Measurements from ENCODE around the gene VANGL1. TPM values are rescaled to one million over a fixed set of nuclear protein-coding genes. Genes with fewer than 3 reads are reported as not detected.

Gene VANGL1
- total and polyA plus RNA-seq, 5 experiments from 2014 or later, result 0.22 to 3.4 (median 0.23) TPM

DNA sequence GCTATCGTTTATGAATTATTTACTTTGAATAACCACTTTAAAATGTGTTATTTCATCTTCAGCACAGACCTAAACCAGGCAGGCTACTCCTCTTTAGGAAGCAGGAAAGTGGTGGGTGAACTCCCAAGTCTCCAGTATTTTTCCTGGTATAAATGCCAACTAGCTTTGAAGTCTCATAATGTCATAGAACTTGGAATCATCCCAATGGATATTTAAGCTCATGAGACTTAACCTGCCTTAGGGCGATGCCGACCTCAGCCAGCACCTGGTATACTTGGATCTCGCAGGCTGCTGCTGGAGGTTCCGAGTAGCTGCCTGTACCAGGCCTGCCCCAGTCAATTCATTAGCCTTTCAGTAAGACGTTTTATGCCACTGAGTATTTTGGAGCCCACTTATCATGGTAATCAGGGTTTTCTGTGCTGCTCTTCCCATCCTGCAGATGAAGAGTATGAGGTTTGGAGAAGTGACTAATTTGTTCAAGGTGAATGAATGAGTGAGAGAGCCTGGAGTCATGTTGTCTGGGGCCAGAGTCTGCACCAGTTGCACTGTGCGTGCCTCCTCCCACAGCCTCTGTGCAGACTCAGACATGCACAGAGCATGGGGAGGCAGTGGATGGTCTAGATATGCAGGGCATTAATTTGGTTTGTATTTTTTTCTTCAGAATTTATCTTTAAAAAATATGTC is 34.9 kb downstream of the VANGL1 start:
- Mint-ChIP-seq H3K36me3 (no peaks in the 10 kb centered on the region), H3K27ac (no peak overlapping the region), H3K4me3 (no peak overlapping the region), H3K27me3 (peaks cover 0 to 4% (median 0%) of the 10 kb centered on the region in 5 donors), H3K4me1 (peaks cover 0 to 5% (median 1%) of the 10 kb centered on the region in 4 donors), H3K9me3 (no peaks in the 10 kb centered on the region)
- POLR2A ChIA-PET, result no interaction called here
- no peak for DNase-seq
- no peak for ATAC-seq

DNA sequence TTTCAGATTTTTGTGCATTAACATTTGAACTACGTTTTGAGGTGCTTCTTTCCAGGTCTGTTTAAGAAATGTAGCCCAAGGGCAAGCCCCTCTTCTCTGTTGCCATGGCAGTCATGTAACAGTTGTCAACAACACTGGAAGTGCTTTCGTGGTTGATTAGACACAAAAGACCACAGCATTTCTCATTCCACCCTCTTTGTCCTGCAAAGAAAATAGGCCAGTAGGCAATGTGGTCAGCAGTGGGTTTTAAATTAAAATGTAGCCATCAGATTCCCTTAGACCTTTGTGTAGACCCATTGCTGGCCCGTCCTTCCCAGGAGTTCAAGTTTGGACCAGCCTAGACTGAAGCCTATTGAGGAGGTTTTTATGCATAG is 35.4 kb downstream of the VANGL1 start:
- DNase-seq, result no peak
- Mint-ChIP-seq H3K4me1 (peaks cover 0 to 5% (median 1%) of the 10 kb centered on the region in 4 donors), H3K9me3 (no peaks in the 10 kb centered on the region), H3K27ac (peak overlapping the region in 1 of 10 donors; percentile 34), H3K36me3 (no peaks in the 10 kb centered on the region), H3K4me3 (no peak overlapping the region), H3K27me3 (peaks cover 0 to 4% (median 0%) of the 10 kb centered on the region in 5 donors)
- POLR2A ChIA-PET, result no interaction called here
- ATAC-seq, result no peak

GRCh38 chr1:115677565-115677964 is 35.8 kb downstream of the VANGL1 start:
- peak overlapping the region in 1 of 10 donors; percentile 34 for H3K27ac Mint-ChIP-seq
- POLR2A ChIA-PET, result no interaction called here
- peaks cover 0 to 5% (median 1%) of the 10 kb centered on the region in 4 donors for H3K4me1 Mint-ChIP-seq
- peaks cover 0 to 4% (median 0%) of the 10 kb centered on the region in 5 donors for H3K27me3 Mint-ChIP-seq
- H3K4me3 Mint-ChIP-seq, result no peak overlapping the region
- no peaks in the 10 kb centered on the region for H3K36me3 Mint-ChIP-seq
- no peaks in the 10 kb centered on the region for H3K9me3 Mint-ChIP-seq
- DNase-seq (no peak), ATAC-seq (no peak)

DNA sequence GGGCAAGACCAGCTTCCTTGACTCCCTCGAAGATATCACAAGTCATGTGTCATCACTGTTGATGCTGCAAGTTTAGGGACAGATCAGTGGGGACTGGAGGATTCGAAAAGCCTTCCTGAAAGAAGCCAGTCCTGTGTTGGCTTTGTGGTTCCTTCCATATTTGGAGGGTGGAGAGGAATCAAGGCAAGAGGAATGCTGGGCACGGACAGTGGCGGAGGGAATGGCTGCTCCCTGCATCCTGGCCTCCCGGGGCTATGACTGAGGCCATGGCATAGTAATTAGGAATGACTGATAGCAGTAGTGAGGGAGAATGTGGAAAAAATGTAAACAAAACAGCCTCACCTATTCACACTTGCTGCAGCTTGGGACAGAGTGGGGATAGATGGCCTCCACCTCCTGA is 36.4 kb downstream of the VANGL1 start:
- POLR2A ChIA-PET, result no interaction called here
- H3K27ac Mint-ChIP-seq, result no peak overlapping the region
- ATAC-seq, result no peak
- peaks cover 0 to 5% (median 1%) of the 10 kb centered on the region in 4 donors for H3K4me1 Mint-ChIP-seq
- H3K9me3 Mint-ChIP-seq, result no peaks in the 10 kb centered on the region
- DNase-seq, result no peak
- no peak overlapping the region for H3K4me3 Mint-ChIP-seq
- H3K36me3 Mint-ChIP-seq, result no peaks in the 10 kb centered on the region
- H3K27me3 Mint-ChIP-seq, result peaks cover 0 to 4% (median 0%) of the 10 kb centered on the region in 5 donors

DNA sequence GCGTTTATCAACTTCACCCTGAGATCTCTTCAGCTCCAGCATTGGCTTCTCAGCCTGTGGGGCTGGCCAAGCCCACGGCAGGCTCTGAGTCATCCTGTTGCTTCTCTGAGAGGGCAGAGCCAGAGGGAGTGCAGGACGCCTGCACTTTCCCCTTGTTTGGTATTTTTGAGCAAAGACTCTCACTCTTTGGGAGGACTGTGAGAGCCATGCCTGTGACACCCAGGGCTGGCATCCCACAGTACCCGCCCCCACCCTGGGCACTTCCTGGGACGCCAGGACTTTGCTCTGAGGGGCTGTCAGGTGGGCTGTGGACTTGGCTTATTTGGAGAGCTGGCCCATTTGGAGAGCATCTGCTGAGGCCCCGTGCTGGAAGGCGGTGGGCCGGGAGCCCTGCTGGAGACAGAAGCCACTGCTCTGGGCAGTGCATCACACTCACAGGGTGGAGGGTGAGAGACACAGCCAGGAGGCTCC is 37.4 kb downstream of the VANGL1 start:
- Mint-ChIP-seq H3K27me3 (peaks cover 0 to 4% (median 0%) of the 10 kb centered on the region in 5 donors), H3K27ac (no peak overlapping the region), H3K4me1 (peaks cover 0 to 5% (median under 1%) of the 10 kb centered on the region in 4 donors), H3K9me3 (no peaks in the 10 kb centered on the region), H3K4me3 (no peak overlapping the region), H3K36me3 (no peaks in the 10 kb centered on the region)
- POLR2A ChIA-PET, result no interaction called here
- ATAC-seq, result no peak
- no peak for DNase-seq

DNA sequence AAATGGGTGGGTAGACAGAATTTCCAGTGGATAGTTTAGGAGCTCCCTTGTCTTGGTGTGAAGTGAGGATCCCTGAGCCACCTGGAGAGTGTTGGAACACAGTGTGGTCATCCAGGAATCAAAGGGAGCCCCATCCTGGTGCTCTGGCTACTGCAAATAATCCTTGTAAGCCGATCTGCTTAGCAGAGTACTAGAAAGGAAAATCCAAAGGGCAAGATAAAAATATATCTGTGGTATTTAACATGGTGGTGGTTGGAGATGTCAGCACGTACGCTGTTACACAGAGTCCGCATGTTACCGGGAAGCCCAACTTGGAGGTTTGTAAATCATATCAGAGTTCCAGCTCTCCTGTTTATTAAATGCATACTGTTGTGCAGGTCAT is 39.0 kb downstream of the VANGL1 start:
- DNase-seq, result no peak
- Mint-ChIP-seq H3K4me1 (peaks cover 0 to 5% (median under 1%) of the 10 kb centered on the region in 4 donors), H3K27me3 (no peaks in the 10 kb centered on the region), H3K9me3 (no peaks in the 10 kb centered on the region), H3K27ac (no peak overlapping the region), H3K36me3 (no peaks in the 10 kb centered on the region), H3K4me3 (no peak overlapping the region)
- no peak for ATAC-seq
- POLR2A ChIA-PET, result interaction anchor here (0.6 kb wide), 1 partner anchor 1112 kb away, joined by 5 read pairs; no protein-coding TSS in a partner anchor

- Mint-ChIP-seq H3K4me1 (peaks cover 0 to 2% (median 0%) of the 10 kb centered on the region in 4 donors), H3K36me3 (no peaks in the 10 kb centered on the region), H3K9me3 (no peaks in the 10 kb centered on the region), H3K27ac (no peak overlapping the region), H3K4me3 (no peak overlapping the region), H3K27me3 (no peaks in the 10 kb centered on the region)
- no peak for DNase-seq
- POLR2A ChIA-PET, result no interaction called here
- no peak for ATAC-seq
Measured at GRCh38 chr1:115682792-115683191, 41.0 kb downstream of the VANGL1 start.

- POLR2A ChIA-PET, result no interaction called here
- H3K4me1 Mint-ChIP-seq, result peaks cover 0 to 2% (median 0%) of the 10 kb centered on the region in 4 donors
- H3K27ac Mint-ChIP-seq, result no peak overlapping the region
- H3K27me3 Mint-ChIP-seq, result no peaks in the 10 kb centered on the region
- H3K9me3 Mint-ChIP-seq, result no peaks in the 10 kb centered on the region
- H3K36me3 Mint-ChIP-seq, result no peaks in the 10 kb centered on the region
- DNase-seq (no peak), ATAC-seq (no peak)
- H3K4me3 Mint-ChIP-seq, result no peak overlapping the region
Measured at GRCh38 chr1:115685029-115685705, 43.4 kb downstream of the VANGL1 start.

DNA sequence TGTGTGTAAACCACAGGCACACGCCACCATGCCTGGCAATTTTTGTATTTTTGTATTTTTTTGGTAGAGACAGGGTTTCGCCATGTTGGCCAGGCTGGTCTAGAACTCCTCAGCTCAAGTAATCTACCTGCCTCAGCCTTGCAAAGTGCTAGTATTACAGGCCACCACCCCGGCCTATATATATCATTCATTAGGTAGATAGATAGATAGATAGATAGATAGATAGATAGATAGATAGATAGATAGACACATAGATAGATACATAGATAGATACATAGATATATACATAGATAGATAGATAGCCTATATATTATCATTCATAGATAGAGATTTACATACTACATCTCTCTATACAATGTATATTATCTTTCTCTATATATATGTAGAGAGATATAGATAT is 46.0 kb downstream of the VANGL1 start:
- peaks cover 0 to 2% (median 0%) of the 10 kb centered on the region in 4 donors for H3K4me1 Mint-ChIP-seq
- H3K27me3 Mint-ChIP-seq, result no peaks in the 10 kb centered on the region
- no peak overlapping the region for H3K4me3 Mint-ChIP-seq
- no peak overlapping the region for H3K27ac Mint-ChIP-seq
- no peaks in the 10 kb centered on the region for H3K9me3 Mint-ChIP-seq
- DNase-seq, result no peak
- no peak for ATAC-seq
- POLR2A ChIA-PET, result no interaction called here
- no peaks in the 10 kb centered on the region for H3K36me3 Mint-ChIP-seq

- no peaks in the 10 kb centered on the region for H3K9me3 Mint-ChIP-seq
- no peak for ATAC-seq
Measured at GRCh38 chr1:115690972-115691371, 49.2 kb downstream of the VANGL1 start.

GRCh38 chr1:115692224-115692623 is 50.5 kb downstream of the VANGL1 start:
- DNase-seq (no peak), ATAC-seq (no peak)
- Mint-ChIP-seq H3K4me1 (no peaks in the 10 kb centered on the region), H3K4me3 (no peak overlapping the region), H3K9me3 (no peaks in the 10 kb centered on the region), H3K27me3 (peaks cover 0 to 5% (median 0%) of the 10 kb centered on the region in 5 donors), H3K27ac (no peak overlapping the region), H3K36me3 (no peaks in the 10 kb centered on the region)
- POLR2A ChIA-PET, result no interaction called here

More at GRCh38 chr1:115690972-115691371, 49.2 kb downstream of the VANGL1 start:
- Mint-ChIP-seq H3K36me3 (no peaks in the 10 kb centered on the region), H3K27ac (no peak overlapping the region), H3K27me3 (peaks cover 0 to 5% (median 0%) of the 10 kb centered on the region in 5 donors), H3K4me3 (no peak overlapping the region), H3K4me1 (no peaks in the 10 kb centered on the region)
- POLR2A ChIA-PET, result no interaction called here
- no peak for DNase-seq

DNA sequence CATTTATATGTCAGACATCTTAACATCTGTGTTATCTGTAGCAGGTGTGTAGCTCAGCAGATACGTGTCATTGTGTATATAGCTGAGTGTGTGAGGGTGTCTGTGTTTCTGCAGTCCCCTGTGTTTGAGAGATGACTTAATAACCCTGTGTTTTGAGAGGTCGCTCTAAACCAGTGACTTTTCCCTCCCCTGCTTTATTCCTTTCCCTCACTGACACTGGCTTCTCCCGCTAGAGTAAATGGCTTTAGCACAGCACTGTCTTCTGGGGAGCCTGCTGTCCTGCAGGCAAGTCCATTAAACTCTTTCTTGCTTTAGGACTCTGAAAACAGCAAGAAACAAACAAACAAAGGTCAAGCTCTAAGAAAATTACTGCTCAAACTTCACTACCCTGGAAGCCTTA is 53.0 kb downstream of the VANGL1 start:
- H3K4me1 Mint-ChIP-seq, result no peaks in the 10 kb centered on the region
- POLR2A ChIA-PET, result no interaction called here
- ATAC-seq, result no peak
- no peaks in the 10 kb centered on the region for H3K36me3 Mint-ChIP-seq
- H3K27me3 Mint-ChIP-seq, result peaks cover 0 to 9% (median 2%) of the 10 kb centered on the region in 5 donors
- H3K4me3 Mint-ChIP-seq, result no peak overlapping the region
- no peak for DNase-seq
- no peaks in the 10 kb centered on the region for H3K9me3 Mint-ChIP-seq
- no peak overlapping the region for H3K27ac Mint-ChIP-seq

- Mint-ChIP-seq H3K4me3 (no peak overlapping the region), H3K27ac (no peak overlapping the region), H3K9me3 (no peaks in the 10 kb centered on the region), H3K27me3 (peaks cover 4 to 14% (median 5%) of the 10 kb centered on the region in 5 donors), H3K36me3 (no peaks in the 10 kb centered on the region), H3K4me1 (no peaks in the 10 kb centered on the region)
- DNase-seq (no peak), ATAC-seq (no peak)
- POLR2A ChIA-PET, result no interaction called here
Measured at GRCh38 chr1:115697619-115698018, 55.8 kb downstream of the VANGL1 start.

Measured in naive thymus-derived CD8-positive, alpha-beta T cell (primary cell).